Neural cell (in vitro differentiated cells): ENCODE results near the gene TAPBP. TPM values are rescaled to one million over a fixed set of nuclear protein-coding genes. Genes with fewer than 3 reads are reported as not detected.

Experiments
- H2AFZ ChIP-seq: fragments of 200-600, 300-800 bp; sonication (generic), shearing (Covaris generic); 2 replicates; pipeline ENCODE4 v1.6.0; 2014; ENCODE audit warnings: low read depth, mild to moderate bottlenecking, antibody characterized with exemption, low read length, moderate library complexity
- H3F3A ChIP-seq: fragments of 200-600 bp; shearing (Covaris generic); 2 replicates; pipeline ENCODE4 v1.6.1; 2016; ENCODE audit warnings: mild to moderate bottlenecking, moderate library complexity, mixed read lengths, antibody characterized with exemption, low read length; ENCODE audit not compliant: insufficient read depth, poor library complexity, severe bottlenecking
- H3K27ac ChIP-seq: fragments of 200-600, 300-800 bp; sonication (generic), shearing (Covaris generic); 2 replicates; pipeline ENCODE4 v1.5.1; 2014; ENCODE audit warnings: mild to moderate bottlenecking, low read length, moderate library complexity
- H3K27me3 ChIP-seq: fragments of 300-800, 200-600 bp; sonication (generic), shearing (Covaris generic); 2 replicates; pipeline ENCODE4 v1.6.0; 2014; ENCODE audit warnings: mild to moderate bottlenecking, low read depth, low read length, moderate library complexity; ENCODE audit not compliant: insufficient read depth
- H3K36me3 ChIP-seq: fragments of 300-800, 200-600 bp; sonication (generic), shearing (Covaris generic); 2 replicates; pipeline ENCODE4 v1.5.1; 2014; ENCODE audit warnings: mild to moderate bottlenecking, antibody characterized with exemption, low read length, moderate library complexity; ENCODE audit not compliant: insufficient read depth
- H3K4me2 ChIP-seq: fragments of 300-800, 200-600 bp; sonication (generic), shearing (Covaris generic); 2 replicates; pipeline ENCODE4 v1.6.0; 2014; ENCODE audit warnings: mild to moderate bottlenecking, low read length
- H3K4me3 ChIP-seq: fragments of 300-800, 200-600 bp; sonication (generic), shearing (Covaris generic); 2 replicates; pipeline ENCODE4 v1.5.1; 2014; ENCODE audit warnings: mild to moderate bottlenecking, low read length, moderate library complexity
- H3K79me2 ChIP-seq: fragments of 200-600 bp; shearing (Covaris generic); replicated peaks from 2 replicates; pipeline ENCODE4 v1.6.0; 2014; ENCODE audit warnings: mild to moderate bottlenecking, low read length, moderate library complexity; ENCODE audit not compliant: insufficient read depth
- H3K9ac ChIP-seq: fragments of 300-800, 200-600 bp; sonication (generic), shearing (Covaris generic); 2 replicates; pipeline ENCODE4 v1.6.1; 2016; ENCODE audit warnings: mild to moderate bottlenecking, low read length, mixed read lengths
- H3K9me2 ChIP-seq: fragments of 200-600 bp; shearing (Covaris generic); 2 replicates; pipeline ENCODE4 v1.6.1; 2016; ENCODE audit warnings: mild to moderate bottlenecking, low read length, mixed read lengths; ENCODE audit not compliant: insufficient read depth
- H3K9me3 ChIP-seq: fragments of 200-600, 300-800 bp; sonication (generic), shearing (Covaris generic); 2 replicates; pipeline ENCODE4 v1.6.1; 2016; ENCODE audit warnings: mild to moderate bottlenecking, mixed run types, low read length, moderate library complexity, mixed read lengths
- H4K20me1 ChIP-seq: fragments of 200-600 bp; shearing (Covaris generic); 2 replicates; pipeline ENCODE4 v1.6.1; 2016; ENCODE audit warnings: mild to moderate bottlenecking, mixed run types; ENCODE audit not compliant: insufficient read depth
- CTCF ChIP-seq: fragments of 450-650 bp; IDR thresholded peaks from 2 replicates; pipeline ENCODE4 v1.5.1; 2014; ENCODE audit warnings: antibody characterized with exemption, mild to moderate bottlenecking, moderate library complexity; ENCODE audit not compliant: poor library complexity, severe bottlenecking
- EP300 ChIP-seq: fragments of 450-650 bp; conservative IDR thresholded peaks from 2 replicates; pipeline ENCODE4 v1.6.1; 2014; ENCODE audit warnings: antibody characterized with exemption, mild to moderate bottlenecking, moderate library complexity; ENCODE audit not compliant: poor library complexity, severe bottlenecking
- EZH2 ChIP-seq: fragments of 200-600, 300-800 bp; shearing (Covaris generic), sonication (generic); IDR thresholded peaks from 2 replicates; pipeline ENCODE4 v1.6.1; 2014; ENCODE audit warnings: antibody characterized with exemption, low read length, borderline replicate concordance, mild to moderate bottlenecking; ENCODE audit not compliant: insufficient read depth, poor library complexity, severe bottlenecking
- MXI1 ChIP-seq: fragments of 450-650 bp; conservative IDR thresholded peaks from 2 replicates; pipeline ENCODE4 v1.6.1; 2014; ENCODE audit warnings: antibody characterized with exemption, mild to moderate bottlenecking; ENCODE audit not compliant: poor library complexity, severe bottlenecking
- POLR2AphosphoS5 ChIP-seq: IDR thresholded peaks from 2 replicates; pipeline ENCODE4 v1.6.1; 2012
- RAD21 ChIP-seq: fragments of 450-650 bp; conservative IDR thresholded peaks from 2 replicates; pipeline ENCODE4 v1.6.1; 2014; ENCODE audit warnings: antibody characterized with exemption, mild to moderate bottlenecking, moderate library complexity
- REST ChIP-seq: IDR thresholded peaks from 2 replicates; pipeline ENCODE4 v1.6.1; 2012; ENCODE audit warnings: borderline replicate concordance
- SMC3 ChIP-seq: fragments of 450-650 bp; conservative IDR thresholded peaks from 2 replicates; pipeline ENCODE4 v1.6.1; 2014; ENCODE audit warnings: antibody characterized with exemption, mild to moderate bottlenecking, moderate library complexity; ENCODE audit not compliant: poor library complexity
- TAF1 ChIP-seq: IDR thresholded peaks from 2 replicates; pipeline ENCODE4 v1.6.1; 2012; ENCODE audit warnings: low read depth
- polyA plus RNA-seq: library from polyadenylated mRNA; depleted of rRNA; stranded (reverse); fragments of >200 nt; gene quantifications from 2 replicates; pipeline ENCODE4 v1.2.3, GENCODE V29; 2014

The TAPBP gene
- polyA plus RNA-seq, 1 donor from 2014 or later, result 1.2 TPM

- peaks cover 19% of the 10 kb centered on the region for H3K79me2 ChIP-seq
- TF ChIP-seq REST (peak; percentile 63), EP300 (peak; percentile 46), RAD21 (no peak), TAF1 (peak; percentile 93), POLR2AphosphoS5 (peak; percentile 98), MXI1 (peak; percentile 95), CTCF (peak; percentile 27), SMC3 (peak; percentile 20), EZH2 (no peak)
Observed at GRCh38 chr6:33271468-33272274, 42.2 kb downstream of the TAPBP start, which contains the start of the genes RPS18 and VPS52. Gene RPS18 (plus strand): TSS chr6:33272075. CDS start chr6:33272120, 45 bp downstream. Gene VPS52 (minus strand): TSS chr6:33271876. CDS start chr6:33271675, 201 bp downstream.

GRCh38 chr6:33271117-33271467, 42.8 kb downstream of the TAPBP start:
- Histone ChIP-seq H3K9me3 (no peaks in the 10 kb centered on the region), H3K4me3 (peak overlapping the region; percentile 71), H4K20me1 (no peaks in the 10 kb centered on the region), H3K79me2 (peaks cover 19% of the 10 kb centered on the region), H3F3A (no peaks in the 10 kb centered on the region), H3K27ac (peak overlapping the region; percentile 97), H3K36me3 (no peaks in the 10 kb centered on the region), H3K27me3 (no peaks in the 10 kb centered on the region), H3K4me2 (peak overlapping the region; percentile 40), H3K9me2 (no peaks in the 10 kb centered on the region), H3K9ac (peak overlapping the region; percentile 86), H2AFZ (peak overlapping the region; percentile 74)
- no peak for TF ChIP-seq CTCF

More at GRCh38 chr6:33271468-33272274, 42.2 kb downstream of the TAPBP start, which contains the start of the genes RPS18 and VPS52:
- no peaks in the 10 kb centered on the region for H4K20me1 ChIP-seq
- no peaks in the 10 kb centered on the region for H3F3A ChIP-seq
- H2AFZ ChIP-seq, result peak within 1 kb of the TSS; percentile 74
- peak within 1 kb of the TSS; percentile 71 for H3K4me3 ChIP-seq
- H3K27ac ChIP-seq, result peak within 1 kb of the TSS; percentile 97
- H3K9ac ChIP-seq, result peak within 1 kb of the TSS; percentile 86
- H3K36me3 ChIP-seq, result no peaks in the 10 kb centered on the region
- H3K9me2 ChIP-seq, result no peaks in the 10 kb centered on the region
- H3K27me3 ChIP-seq, result no peaks in the 10 kb centered on the region
- H3K4me2 ChIP-seq, result peak within 1 kb of the TSS; percentile 97
- no peaks in the 10 kb centered on the region for H3K9me3 ChIP-seq
